ENCODE results near the gene PER2. TPM values are rescaled to one million over a fixed set of nuclear protein-coding genes. Genes with fewer than 3 reads are reported as not detected.

Gene PER2
- total RNA-seq, 2 donors from 2014 or later, result 6.2 to 23.7 TPM

GRCh38 chr2:238231809-238232208 is 56.6 kb downstream of the PER2 start:
- H3K36me3 Mint-ChIP-seq (ENCODE audit: low read depth), result no peaks in the 10 kb centered on the region

GRCh38 chr2:238231251-238231793 is 57.1 kb downstream of the PER2 start:
- peaks cover 13% of the 10 kb centered on the region for H3K27me3 Mint-ChIP-seq
- no peaks in the 10 kb centered on the region for H3K9me3 Mint-ChIP-seq
- ATAC-seq (replicated peaks), result peak; percentile 91
- H3K36me3 Mint-ChIP-seq (ENCODE audit: low read depth), result no peaks in the 10 kb centered on the region
- peak overlapping the region; percentile 55 for H3K4me3 Mint-ChIP-seq
- H3K4me1 Mint-ChIP-seq, result peaks cover 11% of the 10 kb centered on the region
- no peak overlapping the region for H3K27ac Mint-ChIP-seq

More at GRCh38 chr2:238231809-238232208, 56.6 kb downstream of the PER2 start:
- Mint-ChIP-seq H3K27me3 (peaks cover 14% of the 10 kb centered on the region), H3K4me3 (peak overlapping the region; percentile 55), H3K9me3 (no peaks in the 10 kb centered on the region), H3K27ac (no peak overlapping the region), H3K4me1 (peaks cover 11% of the 10 kb centered on the region)
- ATAC-seq (replicated peaks), result no peak

GRCh38 chr2:238230699-238231098 is 57.7 kb downstream of the PER2 start:
- peaks cover 6% of the 10 kb centered on the region for H3K27me3 Mint-ChIP-seq
- peaks cover 11% of the 10 kb centered on the region for H3K4me1 Mint-ChIP-seq
- no peak overlapping the region for H3K27ac Mint-ChIP-seq
- H3K9me3 Mint-ChIP-seq, result no peaks in the 10 kb centered on the region
- H3K36me3 Mint-ChIP-seq (ENCODE audit: low read depth), result no peaks in the 10 kb centered on the region
- H3K4me3 Mint-ChIP-seq, result peak overlapping the region; percentile 55
- ATAC-seq (replicated peaks), result no peak

GRCh38 chr2:238228700-238229099 is 59.7 kb downstream of the PER2 start:
- H3K36me3 Mint-ChIP-seq (ENCODE audit: low read depth), result no peaks in the 10 kb centered on the region
- H3K27ac Mint-ChIP-seq, result no peak overlapping the region
- H3K4me3 Mint-ChIP-seq, result no peak overlapping the region
- no peaks in the 10 kb centered on the region for H3K9me3 Mint-ChIP-seq
- ATAC-seq (replicated peaks), result no peak
- no peaks in the 10 kb centered on the region for H3K27me3 Mint-ChIP-seq
- peaks cover 11% of the 10 kb centered on the region for H3K4me1 Mint-ChIP-seq

- H3K36me3 Mint-ChIP-seq (ENCODE audit: low read depth), result no peaks in the 10 kb centered on the region
These were observed 60.8 kb downstream of the PER2 start for GRCh38 chr2:238227587-238228032.

GRCh38 chr2:238226698-238227586 is 61.5 kb downstream of the PER2 start:
- H3K27ac Mint-ChIP-seq, result no peak overlapping the region
- no peak overlapping the region for H3K4me3 Mint-ChIP-seq
- H3K36me3 Mint-ChIP-seq (ENCODE audit: low read depth), result no peaks in the 10 kb centered on the region
- H3K27me3 Mint-ChIP-seq, result no peaks in the 10 kb centered on the region
- H3K4me1 Mint-ChIP-seq, result peaks cover 11% of the 10 kb centered on the region
- ATAC-seq (replicated peaks), result no peak
- H3K9me3 Mint-ChIP-seq, result no peaks in the 10 kb centered on the region

More at GRCh38 chr2:238227587-238228032, 60.8 kb downstream of the PER2 start:
- H3K27me3 Mint-ChIP-seq, result no peaks in the 10 kb centered on the region
- H3K9me3 Mint-ChIP-seq, result no peaks in the 10 kb centered on the region
- no peak overlapping the region for H3K27ac Mint-ChIP-seq
- no peak for ATAC-seq (replicated peaks)
- peaks cover 11% of the 10 kb centered on the region for H3K4me1 Mint-ChIP-seq
- H3K4me3 Mint-ChIP-seq, result no peak overlapping the region

GRCh38 chr2:238225911-238226697 is 62.3 kb downstream of the PER2 start:
- Mint-ChIP-seq H3K36me3 (ENCODE audit: low read depth) (no peaks in the 10 kb centered on the region), H3K27ac (no peak overlapping the region), H3K4me3 (no peak overlapping the region), H3K4me1 (peaks cover 6% of the 10 kb centered on the region), H3K27me3 (no peaks in the 10 kb centered on the region), H3K9me3 (no peaks in the 10 kb centered on the region)
- no peak for ATAC-seq (replicated peaks)

- Mint-ChIP-seq H3K27me3 (no peaks in the 10 kb centered on the region), H3K27ac (no peak overlapping the region), H3K9me3 (no peaks in the 10 kb centered on the region), H3K4me1 (no peaks in the 10 kb centered on the region), H3K4me3 (no peak overlapping the region), H3K36me3 (ENCODE audit: low read depth) (no peaks in the 10 kb centered on the region)
- ATAC-seq (replicated peaks), result no peak
These were observed 63.3 kb downstream of the PER2 start for GRCh38 chr2:238225121-238225520.

GRCh38 chr2:238224356-238225035 is 63.9 kb downstream of the PER2 start:
- H3K4me3 Mint-ChIP-seq, result no peak overlapping the region
- H3K27ac Mint-ChIP-seq, result no peak overlapping the region
- no peaks in the 10 kb centered on the region for H3K4me1 Mint-ChIP-seq
- no peaks in the 10 kb centered on the region for H3K9me3 Mint-ChIP-seq
- H3K27me3 Mint-ChIP-seq, result no peaks in the 10 kb centered on the region
- H3K36me3 Mint-ChIP-seq (ENCODE audit: low read depth), result no peaks in the 10 kb centered on the region
- no peak for ATAC-seq (replicated peaks)

- Mint-ChIP-seq H3K27ac (no peak overlapping the region), H3K4me1 (no peaks in the 10 kb centered on the region), H3K27me3 (peaks cover 6% of the 10 kb centered on the region), H3K4me3 (no peak overlapping the region), H3K9me3 (no peaks in the 10 kb centered on the region), H3K36me3 (ENCODE audit: low read depth) (no peaks in the 10 kb centered on the region)
- ATAC-seq (replicated peaks), result peak; percentile 34
These were observed 67.4 kb downstream of the PER2 start for GRCh38 chr2:238220892-238221521.

- no peak overlapping the region for H3K4me3 Mint-ChIP-seq
- no peaks in the 10 kb centered on the region for H3K36me3 Mint-ChIP-seq (ENCODE audit: low read depth)
- H3K27me3 Mint-ChIP-seq, result peaks cover 7% of the 10 kb centered on the region
- ATAC-seq (replicated peaks), result no peak
- no peak overlapping the region for H3K27ac Mint-ChIP-seq
- H3K9me3 Mint-ChIP-seq, result no peaks in the 10 kb centered on the region
- H3K4me1 Mint-ChIP-seq, result no peaks in the 10 kb centered on the region
These were observed 68.0 kb downstream of the PER2 start for GRCh38 chr2:238220274-238220891.

- H3K27ac Mint-ChIP-seq, result no peak overlapping the region
- no peaks in the 10 kb centered on the region for H3K36me3 Mint-ChIP-seq (ENCODE audit: low read depth)
- H3K4me1 Mint-ChIP-seq, result no peaks in the 10 kb centered on the region
- ATAC-seq (replicated peaks), result no peak
- H3K9me3 Mint-ChIP-seq, result no peaks in the 10 kb centered on the region
- H3K4me3 Mint-ChIP-seq, result no peak overlapping the region
- peaks cover 19% of the 10 kb centered on the region for H3K27me3 Mint-ChIP-seq
These were observed 71.7 kb downstream of the PER2 start for GRCh38 chr2:238216651-238217184.

- ATAC-seq (replicated peaks), result no peak
- Mint-ChIP-seq H3K36me3 (ENCODE audit: low read depth) (peaks cover 5% of the 10 kb centered on the region), H3K4me1 (peaks cover 5% of the 10 kb centered on the region), H3K27me3 (no peaks in the 10 kb centered on the region), H3K4me3 (no peak overlapping the region), H3K9me3 (no peaks in the 10 kb centered on the region), H3K27ac (no peak overlapping the region)
These were observed 81.4 kb downstream of the PER2 start for GRCh38 chr2:238207006-238207405.
